ENCODE results near the gene SH3GL1.

SH3GL1 gene

DNA sequence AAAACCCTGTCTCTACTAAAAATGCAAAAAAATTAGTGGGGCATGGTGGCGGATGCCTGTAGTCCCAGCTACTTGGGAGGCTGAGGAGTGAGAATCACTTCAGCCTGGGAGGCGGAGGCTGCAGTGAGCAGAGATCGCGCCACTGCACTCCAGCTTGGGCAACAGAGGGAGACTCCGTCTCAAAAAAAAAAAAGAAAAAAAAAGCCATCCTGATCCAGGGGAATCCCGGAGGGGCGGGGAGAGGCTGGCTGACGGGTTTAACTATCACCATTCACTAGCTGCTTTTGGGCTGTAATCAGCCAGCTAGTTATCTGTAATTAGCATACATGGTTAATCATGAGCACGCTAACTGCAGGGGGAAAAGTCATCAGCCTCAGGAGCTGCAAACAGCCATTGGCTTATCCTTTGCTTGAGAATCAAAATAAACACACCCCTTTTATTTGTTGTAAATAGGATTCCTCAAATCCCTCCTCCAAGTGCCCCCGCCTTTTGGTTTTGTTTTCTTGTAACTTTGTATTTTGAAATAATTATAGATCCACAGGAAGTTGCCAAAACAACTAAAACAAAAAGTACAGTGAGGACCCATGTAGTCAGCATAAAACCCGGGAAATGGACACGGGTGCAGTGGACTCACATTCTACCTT lies 86.4 kb downstream of the SH3GL1 start:
- DNase-seq (ENCODE audit: extremely low spot score), result no peak
- ChIA-PET CTCF (no interaction called here), POLR2A (interaction anchor here (1.3 kb wide), 1 partner anchor 8 kb away, joined by 4 read pairs; no protein-coding TSS in a partner anchor)
- TF ChIP-seq ARNT (IDR thresholded peaks at IDR 0.05) (no peak), FOXA1 (IDR thresholded peaks at IDR 0.05) (no peak), FOXK2 (IDR thresholded peaks at IDR 0.05) (no peak), FOXM1 (IDR thresholded peaks at IDR 0.05; ENCODE audit: borderline replicate concordance) (no peak), ELF4 (IDR thresholded peaks at IDR 0.05) (no peak), BHLHE40 (IDR thresholded peaks at IDR 0.05; ENCODE audit: borderline replicate concordance) (no peak), PKNOX1 (IDR thresholded peaks at IDR 0.05) (no peak), SUZ12 (IDR thresholded peaks at IDR 0.05) (no peak), SP1 (IDR thresholded peaks at IDR 0.05) (no peak), L3MBTL2 (conservative IDR thresholded peaks at IDR 0.05) (no peak), CTBP1 (IDR thresholded peaks at IDR 0.05; ENCODE audit: borderline replicate concordance) (no peak), NFRKB (IDR thresholded peaks at IDR 0.05) (no peak), HDGF (IDR thresholded peaks at IDR 0.05; ENCODE audit: borderline replicate concordance) (no peak), LEF1 (IDR thresholded peaks at IDR 0.05; ENCODE audit: borderline replicate concordance) (no peak), ZNF384 (IDR thresholded peaks at IDR 0.05) (no peak), TARDBP (IDR thresholded peaks at IDR 0.05) (no peak)

Data from HEK293T (cell line).